OCI-LY7 (cell line): ENCODE data around the gene OR13F1. TPM values are rescaled to one million over a fixed set of nuclear protein-coding genes. Genes with fewer than 3 reads are reported as not detected.

Experiments
- BruUV-seq: library from RNA; stranded (reverse); fragments of 400-500 nt; replicated peaks from 2 replicates; lab custom pipeline; 2021; lab: Mats Ljungman, UMichigan
- CTCF ChIA-PET: fragments of 300-600 bp; sonication (Branson Sonifier 250); formaldehyde crosslinking; loops from one replicate; lab custom pipeline; 2022; ENCODE audit warnings: antibody characterized with exemption; ENCODE audit not compliant: unreplicated experiment; lab: Charles Lee
- POLR2A ChIA-PET: fragments of 300-600 bp; sonication (Branson Sonifier 250); formaldehyde crosslinking; loops from one replicate; lab custom pipeline; 2022; ENCODE audit warnings: antibody characterized with exemption; lab: Charles Lee
- DNase-seq: peaks from one replicate; pipeline ENCODE4 v3.0.0-alpha.2; 2015; ENCODE audit warnings: low spot score
- H2AFZ ChIP-seq: fragments of 200-600 bp; sonication (generic), shearing (Covaris generic); 2 replicates; pipeline ENCODE4 v1.6.1; 2014; ENCODE audit warnings: mild to moderate bottlenecking, antibody characterized with exemption, low read length, moderate library complexity
- H3K27ac ChIP-seq: fragments of 200-600 bp; sonication (generic); 2 replicates; pipeline ENCODE4 v1.5.1; 2014; ENCODE audit warnings: mixed run types, low read depth, mild to moderate bottlenecking, moderate library complexity, low read length, inconsistent platforms; ENCODE audit not compliant: poor library complexity, severe bottlenecking
- H3K36me3 ChIP-seq: fragments of 200-600 bp; sonication (generic); 2 replicates; pipeline ENCODE4 v1.6.1; 2014; ENCODE audit warnings: mild to moderate bottlenecking, antibody characterized with exemption, low read length, moderate library complexity, mixed read lengths; ENCODE audit not compliant: insufficient read depth
- H3K4me1 ChIP-seq: fragments of 200-600 bp; sonication (generic); 2 replicates; pipeline ENCODE4 v1.5.1; 2014; ENCODE audit warnings: mild to moderate bottlenecking, low read length; ENCODE audit not compliant: insufficient read depth, poor library complexity, severe bottlenecking
- H3K4me2 ChIP-seq: fragments of 200-600 bp; sonication (generic); 2 replicates; pipeline ENCODE4 v1.6.1; 2014; ENCODE audit warnings: mild to moderate bottlenecking, low read length
- H3K4me3 ChIP-seq: fragments of 200-600 bp; sonication (generic); 2 replicates; pipeline ENCODE4 v1.5.1; 2014; ENCODE audit warnings: mild to moderate bottlenecking, low read depth, low read length; ENCODE audit not compliant: poor library complexity, severe bottlenecking
- H3K79me2 ChIP-seq: fragments of 200-600 bp; sonication (generic); 2 replicates; pipeline ENCODE4 v1.6.1; 2016; ENCODE audit warnings: low read depth, mild to moderate bottlenecking, low read length, moderate library complexity, mixed read lengths; ENCODE audit not compliant: insufficient read depth
- H3K9me2 ChIP-seq: fragments of 200-600 bp; sonication (generic); 2 replicates; pipeline ENCODE4 v1.6.1; 2016; ENCODE audit warnings: mild to moderate bottlenecking, low read length, mixed read lengths; ENCODE audit not compliant: insufficient read depth
- H3K9me3 ChIP-seq: fragments of 200-600 bp; sonication (generic); 2 replicates; pipeline ENCODE4 v1.6.1; 2014; ENCODE audit warnings: mild to moderate bottlenecking, mixed run types, low read length, mixed read lengths
- H4K20me1 ChIP-seq: fragments of 200-600 bp; sonication (generic); 2 replicates; pipeline ENCODE4 v1.6.1; 2014; ENCODE audit warnings: mild to moderate bottlenecking, antibody characterized with exemption, low read length, moderate library complexity, mixed read lengths; ENCODE audit not compliant: insufficient read depth
- EZH2phosphoT487 ChIP-seq: fragments of 200-600 bp; sonication (generic); IDR thresholded peaks from 2 replicates; pipeline ENCODE4 v1.6.1; 2018; ENCODE audit warnings: low read depth, borderline replicate concordance, mild to moderate bottlenecking, mixed run types, antibody characterized with exemption, low read length, moderate library complexity, mixed read lengths
- intact Hi-C: fragments of 100-400 bp; cut with micrococcal nuclease; formaldehyde crosslinking; loops from one replicate; pipeline ENCODE4 v1.10.0; 2022; ENCODE audit not compliant: unreplicated experiment
- total RNA-seq, 2 experiments: library from RNA; depleted of rRNA in 1 of 2; stranded (reverse); fragments of >200 nt in 1 of 2; shearing (Covaris generic) in 1 of 2; gene quantifications; 2 replicates each; pipeline ENCODE4 v1.2.3, GENCODE V29; 2014 to 2022
- TF ChIP-seq, protein P1 (sequence below): fragments of 200-600 bp; sonication (generic); conservative IDR thresholded peaks from 2 replicates; pipeline ENCODE4 v1.5.1; 2014; ENCODE audit warnings: mild to moderate bottlenecking, antibody characterized with exemption, low read length, moderate library complexity, mixed read lengths

Gene OR13F1
- total RNA-seq, 2 experiments from 2014 or later = not detected

DNA sequence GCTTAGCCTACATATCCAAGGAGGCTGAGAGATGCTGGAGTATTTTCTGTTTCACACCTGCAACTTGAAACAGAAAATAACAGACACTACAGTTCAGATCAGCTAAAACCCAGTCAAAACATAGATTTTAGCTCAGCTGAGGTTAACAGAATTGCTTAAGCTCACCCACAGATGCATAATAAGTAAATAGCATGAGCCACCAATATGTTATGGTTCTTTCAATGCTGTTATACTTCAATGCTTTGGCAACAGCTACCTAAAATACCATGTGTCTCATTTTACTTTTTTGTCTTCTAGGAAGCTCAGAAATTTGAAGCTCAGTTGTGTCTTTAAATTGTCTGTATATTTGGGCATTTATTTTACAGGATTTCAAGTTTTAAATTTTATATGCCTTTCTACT, 35.8 kb upstream of the OR13F1 start:
- no TSS peak for BruUV-seq
- Histone ChIP-seq H3K9me3 (no peaks in the 10 kb centered on the region), H4K20me1 (no peaks in the 10 kb centered on the region), H3K4me3 (no peak overlapping the region), H3K36me3 (no peaks in the 10 kb centered on the region), H2AFZ (no peak overlapping the region), H3K4me2 (no peak overlapping the region), H3K79me2 (no peaks in the 10 kb centered on the region), H3K27ac (no peak overlapping the region), H3K4me1 (no peaks in the 10 kb centered on the region), H3K9me2 (0 out of 2 replicates have a peak, but pooled peaks cover 4% of the 10 kb centered on the region)
- no peak for DNase-seq
- intact Hi-C loops = no loop called here
- ChIA-PET CTCF (no interaction called here), POLR2A (interaction anchor here (0.7 kb wide), 1 partner anchor 151 kb away, joined by 3 read pairs; no protein-coding TSS in a partner anchor)
- no peak for TF ChIP-seq EZH2phosphoT487

DNA sequence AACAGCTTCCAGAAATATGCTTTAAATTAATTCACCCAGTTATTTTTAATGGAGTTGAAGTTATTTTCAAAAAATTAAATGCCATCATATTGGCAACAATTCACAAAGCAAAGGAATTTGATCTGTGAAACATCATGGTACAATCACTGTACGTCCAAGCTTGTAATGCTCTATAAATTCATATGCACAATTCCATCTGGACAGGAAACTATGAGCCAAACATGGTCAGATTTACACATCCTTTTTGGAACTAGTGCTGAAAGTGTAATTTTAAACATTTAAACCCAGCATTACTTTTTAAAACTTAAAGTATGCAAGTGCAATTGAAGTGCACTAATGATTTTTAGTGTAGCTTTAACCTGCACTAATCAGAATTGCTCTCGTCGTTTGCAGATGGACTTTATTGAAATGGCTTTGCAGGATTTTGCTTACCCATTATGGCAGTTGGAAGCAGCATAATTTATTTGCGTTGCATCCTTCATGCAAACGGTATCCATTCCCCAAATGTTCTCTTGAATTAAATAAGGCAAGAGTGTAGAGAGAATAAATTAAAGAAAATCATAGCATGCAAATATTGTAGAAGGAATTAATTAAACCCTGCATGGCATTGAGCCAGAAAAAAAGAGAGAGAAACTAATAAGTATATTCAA, 21.0 kb upstream of the OR13F1 start:
- no peaks in the 10 kb centered on the region for H3K9me2 ChIP-seq

DNA sequence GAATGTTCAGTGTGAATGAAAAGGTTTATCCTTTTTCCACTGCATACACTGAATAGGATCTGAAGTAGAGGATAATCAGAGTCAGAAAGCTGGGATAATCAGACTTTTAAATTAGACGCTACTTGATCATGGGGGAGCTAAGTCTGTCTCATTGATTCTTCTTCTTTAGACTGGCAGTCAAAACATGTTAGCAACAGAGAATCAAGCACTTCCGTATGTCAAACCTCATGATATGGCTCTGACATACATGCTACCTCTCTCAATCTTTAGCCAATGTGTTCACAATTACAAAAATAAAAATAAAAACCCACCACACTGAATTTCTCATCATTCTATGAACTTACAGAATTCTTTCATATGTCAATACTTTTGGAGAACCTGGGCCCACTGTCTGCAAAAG, 19.0 kb upstream of the OR13F1 start:
- H3K9me2 ChIP-seq = no peaks in the 10 kb centered on the region
- H3K27ac ChIP-seq = no peak overlapping the region
- H3K36me3 ChIP-seq = no peaks in the 10 kb centered on the region
- ChIA-PET POLR2A (interaction anchor here (0.5 to 2.1 kb wide), 5 partner anchors 8 to 252 kb away, joined by 3 to 8 read pairs (median 4); no protein-coding TSS in a partner anchor), CTCF (no interaction called here)
- H3K9me3 ChIP-seq = no peaks in the 10 kb centered on the region
- intact Hi-C loops = no loop called here
- H3K4me3 ChIP-seq = no peak overlapping the region
- BruUV-seq = no TSS peak
- H3K4me2 ChIP-seq = no peak overlapping the region
- H4K20me1 ChIP-seq = no peaks in the 10 kb centered on the region
- DNase-seq = no peak
- TF ChIP-seq EZH2phosphoT487 = no peak
- TF ChIP-seq, protein P1, sequence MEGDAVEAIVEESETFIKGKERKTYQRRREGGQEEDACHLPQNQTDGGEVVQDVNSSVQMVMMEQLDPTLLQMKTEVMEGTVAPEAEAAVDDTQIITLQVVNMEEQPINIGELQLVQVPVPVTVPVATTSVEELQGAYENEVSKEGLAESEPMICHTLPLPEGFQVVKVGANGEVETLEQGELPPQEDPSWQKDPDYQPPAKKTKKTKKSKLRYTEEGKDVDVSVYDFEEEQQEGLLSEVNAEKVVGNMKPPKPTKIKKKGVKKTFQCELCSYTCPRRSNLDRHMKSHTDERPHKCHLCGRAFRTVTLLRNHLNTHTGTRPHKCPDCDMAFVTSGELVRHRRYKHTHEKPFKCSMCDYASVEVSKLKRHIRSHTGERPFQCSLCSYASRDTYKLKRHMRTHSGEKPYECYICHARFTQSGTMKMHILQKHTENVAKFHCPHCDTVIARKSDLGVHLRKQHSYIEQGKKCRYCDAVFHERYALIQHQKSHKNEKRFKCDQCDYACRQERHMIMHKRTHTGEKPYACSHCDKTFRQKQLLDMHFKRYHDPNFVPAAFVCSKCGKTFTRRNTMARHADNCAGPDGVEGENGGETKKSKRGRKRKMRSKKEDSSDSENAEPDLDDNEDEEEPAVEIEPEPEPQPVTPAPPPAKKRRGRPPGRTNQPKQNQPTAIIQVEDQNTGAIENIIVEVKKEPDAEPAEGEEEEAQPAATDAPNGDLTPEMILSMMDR = no peak
- no peak overlapping the region for H2AFZ ChIP-seq
- H3K79me2 ChIP-seq = no peaks in the 10 kb centered on the region
- no peaks in the 10 kb centered on the region for H3K4me1 ChIP-seq

More for the DNA sequence above, 21.0 kb upstream of the OR13F1 start:
- Histone ChIP-seq H3K4me3 (no peak overlapping the region), H3K4me2 (no peak overlapping the region), H3K79me2 (no peaks in the 10 kb centered on the region), H3K9me3 (no peaks in the 10 kb centered on the region), H4K20me1 (no peaks in the 10 kb centered on the region), H3K27ac (no peak overlapping the region), H2AFZ (no peak overlapping the region), H3K4me1 (no peaks in the 10 kb centered on the region), H3K36me3 (no peaks in the 10 kb centered on the region)
- intact Hi-C loops = no loop called here
- TF ChIP-seq, protein P1 = no peak
- no peak for TF ChIP-seq EZH2phosphoT487
- ChIA-PET POLR2A (no interaction called here), CTCF (no interaction called here)
- DNase-seq = no peak
- no TSS peak for BruUV-seq
